Fibroblast of skin of left quadriceps (primary cell): ENCODE results near the gene STARD3NL.

Experiments used
- DNase-seq, 2 experiments: peaks; one replicate each; pipeline ENCODE4 v3.0.0-alpha.2; 2013; ENCODE audit warnings: low read depth in 2 of 2

The STARD3NL gene

GRCh38 chr7:38182450-38182849, 4.4 kb downstream of the STARD3NL start:
- no peak for DNase-seq

GRCh38 chr7:38185395-38186307, 7.6 kb downstream of the STARD3NL start:
- no peak for DNase-seq

GRCh38 chr7:38186593-38187314, 8.7 kb downstream of the STARD3NL start:
- DNase-seq = no peak

- no peak for DNase-seq
These were observed 9.9 kb downstream of the STARD3NL start for GRCh38 chr7:38187794-38188440.

GRCh38 chr7:38189231-38189938, 11.3 kb downstream of the STARD3NL start:
- DNase-seq = no peak

GRCh38 chr7:38190011-38190410, 12.0 kb downstream of the STARD3NL start:
- no peak for DNase-seq

GRCh38 chr7:38191791-38192190, 13.7 kb downstream of the STARD3NL start:
- no peak for DNase-seq

- DNase-seq = no peak
These were observed 14.3 kb downstream of the STARD3NL start for GRCh38 chr7:38192327-38192726.

GRCh38 chr7:38195804-38196595, 18.0 kb downstream of the STARD3NL start:
- no peak for DNase-seq

- no peak for DNase-seq
These were observed 20.3 kb downstream of the STARD3NL start for GRCh38 chr7:38198366-38198765.

- no peak for DNase-seq
These were observed 21.1 kb downstream of the STARD3NL start for GRCh38 chr7:38199154-38199553.

- DNase-seq = no peak
These were observed 21.7 kb downstream of the STARD3NL start for GRCh38 chr7:38199782-38200181.

GRCh38 chr7:38206071-38206470, 28.0 kb downstream of the STARD3NL start:
- DNase-seq = no peak

- DNase-seq = no peak
These were observed 29.8 kb downstream of the STARD3NL start for GRCh38 chr7:38207843-38208242.

- no peak for DNase-seq
These were observed 33.4 kb downstream of the STARD3NL start for GRCh38 chr7:38211486-38211885.

GRCh38 chr7:38211940-38212339, 33.9 kb downstream of the STARD3NL start:
- no peak for DNase-seq

- DNase-seq = no peak
These were observed 37.1 kb downstream of the STARD3NL start for GRCh38 chr7:38215115-38215514.

- DNase-seq = peak; percentile 76 to 78
These were observed 38.0 kb downstream of the STARD3NL start for GRCh38 chr7:38215735-38216670.

GRCh38 chr7:38217672-38218071, 39.6 kb downstream of the STARD3NL start:
- no peak for DNase-seq

- no peak for DNase-seq
These were observed 42.4 kb downstream of the STARD3NL start for GRCh38 chr7:38220452-38220851.
